HG03060 (cell line): Measurements from ENCODE around the gene PRICKLE3.
"Not testable (repeated sequence)": the region's sequence is repeated elsewhere in the genome, so short reads cannot be mapped to it uniquely, and the experiment has no call there.

Experiments used
- ATAC-seq: cut with Tn5 transposase; IDR thresholded peaks from one replicate; pipeline ENCODE4 v1.9.1; 2021; ENCODE audit warnings: low read depth, moderate number of reproducible peaks; ENCODE audit not compliant: unreplicated experiment

Gene PRICKLE3

GRCh38 chrX:49163555-49164419, 22.4 kb downstream of the PRICKLE3 start:
- ATAC-seq = no peak

DNA sequence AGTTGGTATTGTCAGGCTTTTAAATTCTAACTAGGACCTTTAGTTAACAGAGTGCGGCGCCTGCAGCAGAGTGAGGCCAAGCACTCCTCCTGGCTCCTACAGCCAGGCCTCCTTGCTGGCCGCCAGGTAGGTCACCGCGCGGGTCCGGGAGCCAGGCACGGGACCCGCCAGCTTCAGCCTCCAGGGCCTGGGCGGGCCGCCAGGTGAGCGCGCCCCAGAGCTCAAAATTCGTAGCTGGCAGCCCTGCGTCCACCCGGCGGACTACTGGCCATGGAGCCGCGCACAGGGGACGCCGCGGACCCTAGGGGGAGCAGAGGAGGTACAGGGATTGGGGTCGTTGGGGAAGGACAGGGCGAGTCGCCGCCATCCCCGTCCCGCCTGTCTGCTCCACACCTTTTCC, 23.6 kb downstream of the PRICKLE3 start, which contains the start of gene MAGIX:
Gene MAGIX (plus strand): TSS at position 139 of the 400 bp plus-strand sequence. CDS start 132 bp downstream, at position 271.
- no peak for ATAC-seq

DNA sequence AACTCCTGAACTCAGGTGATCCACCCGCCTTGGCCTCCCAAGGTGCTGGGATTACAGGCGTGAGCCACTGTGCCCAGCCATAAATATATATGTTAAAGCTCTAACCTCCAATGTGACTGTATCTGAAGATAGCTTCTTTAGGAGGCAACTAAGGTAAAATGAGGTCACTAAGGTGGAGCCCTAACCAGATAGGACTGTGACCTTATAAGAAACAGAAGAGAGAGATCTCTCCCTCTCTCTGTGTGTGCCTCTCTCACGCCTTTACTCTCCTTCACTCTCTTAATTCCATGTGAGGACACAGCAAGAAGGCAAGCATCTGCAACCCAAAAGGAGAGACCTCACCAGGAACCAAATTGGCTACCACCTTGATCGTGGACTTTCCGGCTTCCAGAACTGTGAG, 24.5 kb downstream of the PRICKLE3 start:
- no peak for ATAC-seq

DNA sequence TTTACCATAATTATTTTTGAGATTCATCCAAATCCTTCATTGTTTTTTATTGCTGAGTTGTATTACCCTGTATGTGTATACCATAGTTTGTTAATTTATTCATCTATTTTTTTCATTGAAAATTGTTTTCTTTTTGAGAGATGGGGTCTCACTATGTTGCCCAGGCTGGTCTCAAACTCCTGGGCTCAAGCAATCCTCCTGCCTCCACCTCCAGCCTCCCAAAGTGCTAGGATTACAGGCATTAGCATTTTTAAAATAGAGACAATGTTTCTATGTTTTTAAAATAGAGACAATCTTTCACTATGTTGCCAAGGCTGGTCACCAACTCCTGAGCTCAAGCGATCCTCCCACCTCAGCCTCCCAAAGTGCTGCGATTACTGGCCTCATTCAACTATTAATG, 25.3 kb downstream of the PRICKLE3 start:
- no peak for ATAC-seq

DNA sequence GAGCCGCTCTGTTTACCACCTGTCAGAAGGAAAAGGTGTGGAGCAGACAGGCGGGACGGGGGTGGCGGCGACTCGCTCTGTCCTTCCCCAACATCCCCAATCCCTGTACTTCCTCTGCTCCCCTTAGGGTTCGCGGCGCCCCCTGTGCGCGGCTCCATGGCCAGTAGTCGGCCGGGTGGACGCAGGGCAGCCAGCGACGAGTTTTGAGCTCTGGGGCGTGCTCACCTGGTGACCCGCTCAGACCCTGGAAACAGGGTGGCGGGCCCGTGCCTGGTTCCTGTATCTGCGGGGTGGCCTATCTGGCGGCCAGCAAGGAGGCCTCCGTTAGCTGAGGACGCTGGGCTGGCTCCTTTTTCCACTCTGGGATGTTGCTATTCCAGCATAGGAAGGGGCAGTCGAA, 29.0 kb downstream of the PRICKLE3 start:
- no peak for ATAC-seq

DNA sequence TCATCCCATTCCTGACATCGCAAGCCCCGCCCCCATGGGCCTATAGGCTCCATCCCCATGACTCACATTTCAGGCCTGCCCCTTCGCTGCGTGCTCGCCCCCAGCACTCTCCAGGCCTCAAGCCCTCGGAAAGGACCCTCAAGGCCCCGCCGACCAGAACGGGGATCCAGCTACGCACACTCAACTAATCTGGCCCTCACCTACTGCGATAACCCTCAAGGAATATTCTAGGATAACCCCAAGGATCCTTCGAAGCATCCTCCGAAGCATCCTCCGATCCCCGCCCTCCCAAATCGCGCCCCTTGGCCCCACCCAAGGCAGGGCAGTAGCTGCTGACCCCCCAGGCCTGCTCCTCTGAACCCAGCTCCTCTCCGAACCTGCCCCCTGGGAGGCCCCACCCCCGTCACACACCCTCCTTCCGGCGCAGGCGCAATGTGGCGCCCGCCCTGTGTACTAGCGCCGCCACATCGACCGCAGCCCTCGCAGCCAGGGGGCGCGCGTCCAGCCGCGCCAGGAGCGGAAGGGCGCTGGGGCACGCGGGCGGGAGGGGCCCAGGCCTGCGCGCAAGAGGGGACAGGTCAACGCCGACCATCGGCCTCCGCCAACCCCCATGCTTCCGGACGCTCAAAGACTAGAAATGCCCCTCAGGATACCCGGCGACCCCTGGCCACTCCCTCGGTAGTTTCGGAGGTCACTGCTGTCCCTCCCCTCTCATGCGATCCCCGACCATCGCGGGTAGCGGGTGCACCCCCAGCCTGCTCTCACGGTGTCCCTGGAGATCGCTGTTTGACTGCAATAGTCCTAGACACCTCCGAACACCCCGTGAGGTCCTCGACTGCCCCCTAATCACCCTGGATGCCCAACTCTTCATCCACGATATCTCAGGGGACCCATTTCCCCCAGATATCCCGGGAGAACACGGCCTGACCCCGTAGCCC, 30.0 kb downstream of the PRICKLE3 start:
- no peak for ATAC-seq

DNA sequence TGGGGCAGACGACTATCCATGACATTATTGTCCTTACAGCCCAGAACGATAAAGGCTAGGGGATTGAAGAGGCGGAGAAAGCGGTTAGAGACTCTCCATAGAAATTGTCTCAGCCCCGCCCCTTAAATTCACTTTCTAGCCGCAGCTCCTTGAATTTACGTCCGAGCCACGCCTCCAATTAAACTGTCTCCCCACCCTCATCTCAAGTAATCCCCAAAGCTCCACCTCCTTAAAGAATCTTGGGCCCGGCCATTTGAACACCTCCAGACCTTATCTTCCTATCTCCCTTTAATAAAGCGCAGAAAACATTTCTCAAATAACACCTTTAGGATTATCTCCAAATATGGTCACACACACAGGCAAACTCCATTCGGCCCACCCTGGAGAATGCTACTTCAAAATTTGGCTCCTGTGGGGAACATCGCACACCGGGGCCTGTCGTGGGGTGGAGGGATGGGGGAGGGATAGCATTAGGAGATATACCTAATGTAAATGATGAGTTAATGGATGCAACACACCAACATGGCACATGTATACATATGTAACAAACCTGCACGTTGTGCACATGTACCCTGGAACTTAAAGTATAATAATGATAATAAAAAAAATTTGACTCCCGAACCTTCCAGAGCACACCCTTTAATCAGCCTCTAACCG, 30.8 kb downstream of the PRICKLE3 start:
- no peak for ATAC-seq

GRCh38 chrX:49153467-49153866, 32.7 kb downstream of the PRICKLE3 start:
- no peak for ATAC-seq

DNA sequence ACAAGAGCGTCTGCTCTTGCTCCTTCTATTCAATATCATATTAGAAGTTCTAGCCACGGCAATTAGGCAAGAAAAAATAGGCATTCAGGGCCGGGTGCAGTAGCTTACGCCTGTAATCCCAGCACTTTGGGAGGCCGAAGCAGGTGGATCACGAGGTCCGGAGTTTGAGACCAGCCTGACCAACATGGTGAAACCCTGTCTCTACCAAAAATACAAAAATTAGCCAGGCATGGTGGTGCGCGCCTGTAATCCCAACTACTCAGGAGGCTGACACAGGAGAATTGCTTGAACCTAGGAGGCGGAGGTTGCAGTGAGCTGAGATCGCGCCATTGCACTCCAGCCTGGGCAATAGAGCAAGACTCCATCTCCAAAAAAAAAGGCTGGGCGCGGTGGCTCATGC, 36.9 kb downstream of the PRICKLE3 start:
- not testable (repeated sequence) for ATAC-seq

DNA sequence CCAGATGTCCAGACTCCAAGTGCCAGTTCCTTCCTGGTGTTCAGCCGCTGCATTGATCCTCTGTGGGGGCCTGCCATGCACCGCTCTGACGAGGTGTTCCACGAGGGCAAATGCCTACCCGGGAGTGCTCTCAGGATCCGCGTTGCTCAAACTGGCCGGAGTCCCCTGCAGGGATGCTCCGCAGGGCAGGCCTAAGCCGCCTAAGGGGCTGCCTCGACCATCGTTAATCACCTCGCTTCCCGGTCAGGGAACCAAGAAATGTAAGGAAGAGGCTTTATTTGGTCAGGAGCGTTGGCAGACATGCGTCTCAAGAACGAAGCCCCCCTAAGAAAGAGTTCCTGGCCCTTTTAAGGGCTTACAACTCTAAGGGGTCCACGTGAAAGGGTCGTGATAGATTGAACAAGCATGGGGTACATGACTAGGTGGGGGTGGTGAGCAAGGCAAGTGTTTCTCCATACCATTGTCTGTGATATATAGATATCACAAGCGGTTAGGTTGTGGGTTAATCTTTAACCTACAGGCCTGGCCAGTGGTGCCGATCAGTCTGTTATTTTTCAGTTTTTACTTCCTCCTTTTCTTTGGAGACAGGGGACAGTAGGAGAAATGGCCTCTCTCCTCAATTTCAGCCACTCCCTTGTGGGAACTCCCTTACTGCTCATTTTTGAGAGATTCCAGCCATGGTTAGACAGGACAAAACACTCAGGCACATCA, 37.6 kb downstream of the PRICKLE3 start:
- ATAC-seq = not testable (repeated sequence)

DNA sequence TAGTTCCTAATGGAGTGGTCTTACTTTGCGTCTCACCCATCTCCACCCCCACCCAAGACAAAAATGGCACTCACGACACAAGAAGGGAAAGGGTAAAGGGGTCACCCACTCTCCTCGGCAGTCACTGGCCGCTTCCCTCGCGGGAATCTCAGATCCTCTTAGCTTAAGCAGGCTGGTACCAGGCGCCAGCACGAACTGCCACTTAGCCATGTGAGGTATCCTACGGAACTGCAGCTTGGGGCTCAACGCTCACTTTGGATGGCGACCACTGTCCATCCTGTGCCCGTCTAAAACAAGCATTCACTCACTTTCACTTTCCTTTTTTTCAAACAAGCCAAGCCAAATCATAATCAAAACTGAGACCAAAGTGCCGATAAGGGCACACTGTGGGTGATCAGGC, 38.2 kb downstream of the PRICKLE3 start:
- no peak for ATAC-seq

- no peak for ATAC-seq
Measured at GRCh38 chrX:49147282-49147681, 38.9 kb downstream of the PRICKLE3 start.

DNA sequence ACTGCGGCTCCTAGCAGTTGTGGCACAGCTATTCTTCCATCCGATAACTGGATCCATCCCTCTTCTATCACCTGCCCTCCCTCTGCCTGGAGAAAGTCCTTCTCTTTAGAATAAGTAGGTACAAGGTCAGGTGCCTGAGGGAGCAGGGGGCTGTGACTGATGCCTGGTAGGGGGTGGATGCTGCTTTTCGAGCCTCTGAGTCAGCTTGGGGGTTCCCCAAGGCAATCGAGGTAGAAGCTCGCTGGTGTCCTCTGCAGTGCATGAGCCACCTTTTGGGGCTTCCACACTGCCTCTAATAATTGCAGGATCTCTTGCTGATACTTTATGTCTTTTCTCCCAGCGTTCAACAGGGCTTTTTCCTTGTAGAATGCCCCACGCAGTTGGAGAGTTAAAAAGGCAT, 43.0 kb downstream of the PRICKLE3 start:
- not testable (repeated sequence) for ATAC-seq

GRCh38 chrX:49142264-49142663, 43.9 kb downstream of the PRICKLE3 start:
- not testable (repeated sequence) for ATAC-seq

DNA sequence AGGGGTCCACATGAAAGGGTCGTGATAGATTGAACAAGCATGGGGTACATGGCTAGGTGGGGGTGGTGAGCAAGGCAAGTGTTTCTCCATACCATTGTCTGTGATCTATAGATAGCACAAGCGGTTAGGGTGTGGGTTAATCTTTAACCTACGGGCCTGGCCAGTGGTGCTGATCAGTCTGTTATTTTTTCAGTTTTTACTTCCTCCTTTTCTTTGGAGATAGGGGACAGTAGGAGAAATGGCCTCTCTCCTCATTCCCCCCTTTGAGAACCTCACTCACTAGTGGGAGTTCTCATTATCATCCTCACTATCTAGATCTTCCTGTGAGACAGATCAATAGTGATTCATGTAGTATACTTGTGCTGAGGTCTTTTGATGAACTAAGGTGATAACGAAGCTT, 46.5 kb downstream of the PRICKLE3 start:
- ATAC-seq = no peak

GRCh38 chrX:49137492-49137891, 48.7 kb downstream of the PRICKLE3 start:
- ATAC-seq = no peak

GRCh38 chrX:49133759-49134158, 52.4 kb downstream of the PRICKLE3 start:
- ATAC-seq = no peak

GRCh38 chrX:49132275-49132674, 53.9 kb downstream of the PRICKLE3 start:
- ATAC-seq = not testable (repeated sequence)

GRCh38 chrX:49129427-49129826, 56.7 kb downstream of the PRICKLE3 start:
- no peak for ATAC-seq

- not testable (repeated sequence) for ATAC-seq
Measured at GRCh38 chrX:49127742-49128258, 58.4 kb downstream of the PRICKLE3 start.
